Skin epidermis (tissue), 12 donors: ENCODE data around the gene LST1.
"Not testable (repeated sequence)": the region's sequence is repeated elsewhere in the genome, so short reads cannot be mapped to it uniquely, and the experiment has no call there.

Source experiments
- H3K27ac ChIP-seq, 21 experiments: fragments of 200-600 bp; sonication (generic) in 11 of 21; one replicate each; pipeline ENCODE4 v1.5.0; 2020; ENCODE audit warnings: mild to moderate bottlenecking in 3 of 21, inconsistent platforms in 2 of 21, moderate library complexity in 2 of 21
- H3K4me3 ChIP-seq, 7 experiments: fragments of 200-600 bp; sonication (generic) in 2 of 7; one replicate each; pipeline ENCODE4 v1.5.0; 2020; ENCODE audit warnings: inconsistent platforms in 2 of 7, mild to moderate bottlenecking in 2 of 7, moderate library complexity in 1 of 7

LST1 gene

DNA sequence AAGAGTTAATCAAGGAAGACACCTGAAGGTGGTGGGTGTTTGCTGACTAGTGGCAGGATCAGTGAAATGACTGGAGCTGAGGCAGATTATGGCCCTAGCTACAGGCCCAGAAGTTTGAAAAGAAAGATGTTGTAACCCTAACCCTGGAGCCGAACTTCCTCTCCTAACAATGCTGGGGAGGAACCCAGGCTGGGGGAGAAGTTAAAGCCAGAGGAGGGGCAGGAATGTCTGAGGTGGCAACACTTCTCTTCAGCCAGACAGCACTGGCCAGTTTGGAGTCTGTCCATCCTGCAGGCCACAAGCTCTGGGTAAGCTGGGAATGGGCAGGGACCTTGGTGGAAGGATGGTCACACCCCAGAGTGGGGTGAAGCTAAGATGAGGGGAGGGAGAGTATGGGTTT lies at the start of gene LST1:
LST1 (plus strand) TSS at position 270 of the 400 bp plus-strand sequence. CDS start 1,023 bp downstream, outside the sequence.
- peak within 1 kb of the TSS in 4 of 7 experiments; percentile 2 to 21 (median 19) for H3K4me3 ChIP-seq
- peak within 1 kb of the TSS in 18 of 21 experiments; percentile 19 to 94 (median 70) for H3K27ac ChIP-seq

DNA sequence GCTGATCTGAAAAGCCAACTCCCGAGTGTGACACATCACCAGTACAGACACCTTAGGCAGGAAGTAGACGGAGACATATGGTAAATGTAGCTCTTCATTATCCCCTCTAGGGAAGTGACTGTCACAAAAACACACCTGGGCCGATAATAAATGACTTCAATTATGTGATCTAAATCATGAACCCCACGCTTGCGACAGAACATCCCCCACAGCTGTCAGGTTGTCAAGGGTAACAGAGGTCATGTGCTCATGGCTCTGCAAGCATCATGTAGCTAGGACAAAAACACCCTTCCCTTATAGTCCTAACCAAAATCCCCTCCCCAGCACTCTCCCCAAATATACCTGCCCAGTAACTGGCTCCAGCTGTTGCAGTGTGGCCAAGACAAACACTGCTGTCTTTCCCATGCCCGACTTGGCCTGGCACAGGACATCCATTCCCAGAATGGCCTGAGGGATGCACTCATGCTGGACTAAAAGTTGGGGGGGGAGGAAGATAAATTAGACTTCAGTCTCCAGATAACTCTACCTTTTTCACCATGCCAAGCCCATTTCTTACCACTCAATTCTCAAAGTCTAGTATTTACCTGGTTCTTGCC lies 47.2 kb upstream of the LST1 start:
- H3K4me3 ChIP-seq = peak overlapping the region in 2 of 7 experiments; percentile 6 to 76
- peak overlapping the region in 1 of 21 experiments; percentile 98 for H3K27ac ChIP-seq

DNA sequence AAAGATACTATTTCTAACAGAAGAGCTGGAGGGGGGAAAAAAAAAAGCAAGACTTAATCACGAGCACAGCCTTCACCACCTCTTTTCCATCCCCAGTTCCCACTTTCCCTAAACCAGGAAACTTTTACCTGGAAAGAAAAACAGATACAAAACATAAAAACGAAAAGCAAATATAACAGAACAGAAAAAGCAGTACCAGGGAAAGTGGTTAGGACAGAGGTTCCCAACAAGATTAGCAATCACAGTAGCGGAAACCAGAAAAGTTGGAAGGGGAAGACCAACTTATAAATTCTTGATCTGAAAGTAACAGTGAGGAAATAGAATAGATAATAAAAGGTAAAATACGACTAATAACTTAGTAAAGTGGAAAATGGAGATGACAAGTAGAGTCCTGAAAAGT lies 45.4 kb upstream of the LST1 start:
- peak overlapping the region in 19 of 21 experiments; percentile 81 to 99 (median 95) for H3K27ac ChIP-seq
- peak overlapping the region; percentile 49 to 82 (median 67) for H3K4me3 ChIP-seq

DNA sequence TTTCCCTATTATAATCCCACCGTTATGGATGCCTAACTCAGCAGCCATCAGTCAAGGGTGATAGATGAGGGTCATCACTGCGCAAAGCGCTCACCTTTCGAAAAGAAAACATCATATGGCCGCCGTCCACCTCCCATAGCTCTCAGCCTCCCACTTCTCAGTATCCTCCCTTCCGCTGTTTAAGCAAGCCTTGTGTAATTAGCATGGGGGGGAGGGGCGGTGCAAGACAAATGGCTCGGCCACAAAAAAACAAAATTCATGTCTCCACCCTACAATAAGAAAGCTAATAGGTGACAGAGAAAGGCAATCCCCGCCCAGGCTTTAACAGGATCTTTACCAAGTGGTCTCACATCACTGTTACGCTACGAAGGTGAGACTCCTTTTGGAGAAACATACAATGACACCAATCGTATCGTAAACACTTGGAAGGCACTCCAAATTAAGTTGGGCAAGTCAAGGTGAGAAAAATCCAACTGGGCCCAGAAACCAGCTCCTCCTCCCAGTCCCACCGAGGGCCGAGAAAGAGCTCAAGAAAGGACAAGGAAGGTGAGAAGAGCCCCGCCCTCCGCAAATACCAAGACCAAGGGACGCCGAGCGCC lies 44.9 kb upstream of the LST1 start:
- peak overlapping the region; percentile 49 to 82 (median 67) for H3K4me3 ChIP-seq
- H3K27ac ChIP-seq = peak overlapping the region; percentile 80 to 99 (median 95)

DNA sequence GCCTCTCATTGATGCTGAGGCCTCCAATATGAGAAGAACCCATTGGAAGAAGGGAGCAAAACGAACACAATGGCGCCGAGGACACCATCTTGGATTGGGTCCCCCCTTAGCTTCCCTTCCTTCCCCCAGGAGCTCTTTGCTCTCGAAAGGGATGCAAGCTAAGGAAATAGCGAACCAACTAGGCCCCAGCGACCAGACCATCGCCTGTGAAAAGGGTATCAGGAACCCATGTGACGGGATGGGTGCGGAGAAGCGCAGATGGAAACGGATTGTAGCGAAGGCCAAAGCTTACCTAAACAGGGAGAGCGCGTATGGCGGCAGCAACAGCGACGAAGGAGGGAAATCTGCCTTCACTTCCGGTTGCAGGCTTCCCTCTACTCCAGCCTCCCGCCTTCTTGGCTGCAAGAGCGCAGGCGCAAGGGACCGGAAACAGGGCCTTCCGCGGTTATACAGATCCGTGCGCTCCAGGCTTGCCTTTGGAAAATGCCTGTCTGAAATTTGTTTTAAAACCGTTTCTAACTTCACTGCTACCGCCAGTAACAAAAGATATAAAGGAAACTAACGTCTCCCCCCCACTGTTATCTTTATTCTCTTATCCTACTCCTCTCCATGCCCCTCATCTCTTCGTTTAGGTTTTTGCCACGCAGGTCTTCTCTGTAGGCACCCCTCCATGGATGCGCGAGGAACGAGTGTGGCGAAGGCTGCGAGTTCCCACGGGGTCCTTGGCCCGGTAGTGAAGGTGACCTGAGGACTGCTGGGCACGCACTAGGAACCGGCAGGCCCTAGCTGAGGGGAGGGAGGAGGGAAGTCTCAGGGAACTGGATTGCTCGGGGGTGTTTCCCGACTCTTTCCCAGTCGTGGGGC lies 44.2 kb upstream of the LST1 start, which contains the start of gene DDX39B:
DDX39B (minus strand) TSS at position 346 of the 864 bp plus-strand sequence. CDS start 1,471 bp downstream, outside the sequence.
- H3K27ac ChIP-seq = peak within 1 kb of the TSS; percentile 80 to 99 (median 95)
- peak within 1 kb of the TSS; percentile 49 to 82 (median 67) for H3K4me3 ChIP-seq

DNA sequence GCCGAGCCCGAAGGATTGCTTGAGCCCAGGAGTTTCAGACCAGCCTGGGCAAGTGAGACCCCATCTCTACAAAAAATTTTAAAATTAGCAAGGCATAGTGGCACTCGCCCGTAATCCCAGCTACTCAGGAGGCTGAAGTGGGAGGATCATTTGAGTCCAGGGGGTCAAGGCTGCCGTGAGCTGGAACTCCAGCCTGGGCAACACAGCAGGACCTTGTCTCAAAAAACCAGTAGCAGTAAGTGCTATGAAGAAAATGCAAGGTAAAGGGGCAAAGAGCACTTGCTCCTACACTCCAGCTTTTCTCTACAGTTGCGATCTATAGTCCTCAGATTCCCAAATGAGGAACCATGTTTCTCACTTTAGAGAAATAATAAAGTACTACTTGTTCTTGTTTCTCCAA lies 42.4 kb upstream of the LST1 start:
- Histone ChIP-seq H3K4me3 (no peak overlapping the region), H3K27ac (no peak overlapping the region)

DNA sequence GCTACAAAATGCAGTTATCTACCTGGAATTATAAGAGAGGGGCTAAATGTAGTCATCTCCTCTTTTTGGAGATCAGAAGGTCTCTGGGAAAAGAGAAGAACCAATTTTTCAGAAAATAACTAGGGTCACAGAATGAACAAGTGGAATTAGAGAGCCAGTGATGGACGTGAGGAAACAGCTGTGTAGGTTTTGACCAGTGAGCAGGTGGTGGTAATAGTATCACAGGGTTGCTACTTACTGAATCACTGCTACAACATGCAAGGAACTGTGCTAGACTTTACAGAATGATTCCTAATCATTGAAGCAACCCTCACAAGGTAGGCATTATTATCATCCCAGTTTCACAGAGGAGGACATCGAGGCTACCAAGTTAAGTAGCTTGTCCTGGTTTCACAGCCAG lies 41.4 kb upstream of the LST1 start:
- no peak overlapping the region for H3K27ac ChIP-seq
- H3K4me3 ChIP-seq = no peak overlapping the region

DNA sequence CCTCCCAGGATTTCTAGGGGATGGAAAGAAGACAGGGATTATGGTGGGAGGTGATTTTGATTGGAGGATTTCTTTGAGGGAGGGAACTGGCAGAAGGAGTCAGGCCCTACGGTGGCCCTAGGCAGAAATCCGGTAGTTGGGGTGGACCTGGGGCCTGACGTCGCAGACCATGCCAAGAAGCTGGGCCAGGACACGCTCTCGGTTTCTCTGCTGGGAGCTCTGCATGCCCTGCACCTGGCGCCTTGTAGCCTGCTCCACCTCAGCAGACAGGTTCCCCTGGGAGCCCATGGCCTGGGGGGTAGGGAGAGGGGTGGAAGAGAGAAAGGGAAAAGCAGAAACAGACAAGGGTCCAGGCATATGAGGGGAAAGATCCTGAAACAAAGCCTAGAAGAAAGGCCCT lies 40.8 kb upstream of the LST1 start:
- Histone ChIP-seq H3K27ac (no peak overlapping the region), H3K4me3 (no peak overlapping the region)

DNA sequence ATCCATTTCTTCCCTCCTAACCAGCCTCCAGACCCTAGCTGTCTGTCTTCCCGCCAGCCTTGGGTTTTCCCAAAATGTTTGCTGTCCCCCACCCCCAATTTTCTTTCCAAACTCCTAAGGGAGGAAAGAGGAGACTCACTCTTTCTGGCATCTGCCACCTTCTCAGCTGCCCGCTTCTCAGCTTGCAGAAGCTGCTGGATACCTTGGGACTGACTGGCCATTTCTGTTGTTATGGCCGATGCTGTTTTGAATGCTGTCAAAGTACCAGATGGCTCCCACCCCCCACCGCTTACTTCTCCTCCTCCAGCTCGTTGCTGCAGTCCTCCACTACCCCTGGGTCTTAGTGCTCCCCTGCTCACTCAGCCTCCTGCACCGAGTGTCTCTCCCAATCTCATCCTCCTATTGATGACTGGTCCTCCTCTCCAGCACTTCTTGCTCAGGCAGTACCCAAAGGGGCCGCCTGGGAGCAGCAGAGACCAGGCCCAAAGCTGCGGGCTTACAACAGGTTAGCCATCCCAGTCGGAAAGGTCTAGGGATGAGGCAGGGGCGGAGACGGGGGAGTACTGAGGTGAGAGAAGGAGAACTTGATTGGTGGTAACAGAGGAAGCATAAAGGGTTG lies 39.6 kb upstream of the LST1 start, which contains the start of gene ATP6V1G2:
ATP6V1G2 (minus strand) TSS at position 270 of the 619 bp plus-strand sequence; CDS start at position 221, 49 bp downstream.
- peak within 1 kb of the TSS in 20 of 21 experiments; percentile 66 to 95 (median 83) for H3K27ac ChIP-seq
- peak within 1 kb of the TSS; percentile 26 to 44 (median 34) for H3K4me3 ChIP-seq

DNA sequence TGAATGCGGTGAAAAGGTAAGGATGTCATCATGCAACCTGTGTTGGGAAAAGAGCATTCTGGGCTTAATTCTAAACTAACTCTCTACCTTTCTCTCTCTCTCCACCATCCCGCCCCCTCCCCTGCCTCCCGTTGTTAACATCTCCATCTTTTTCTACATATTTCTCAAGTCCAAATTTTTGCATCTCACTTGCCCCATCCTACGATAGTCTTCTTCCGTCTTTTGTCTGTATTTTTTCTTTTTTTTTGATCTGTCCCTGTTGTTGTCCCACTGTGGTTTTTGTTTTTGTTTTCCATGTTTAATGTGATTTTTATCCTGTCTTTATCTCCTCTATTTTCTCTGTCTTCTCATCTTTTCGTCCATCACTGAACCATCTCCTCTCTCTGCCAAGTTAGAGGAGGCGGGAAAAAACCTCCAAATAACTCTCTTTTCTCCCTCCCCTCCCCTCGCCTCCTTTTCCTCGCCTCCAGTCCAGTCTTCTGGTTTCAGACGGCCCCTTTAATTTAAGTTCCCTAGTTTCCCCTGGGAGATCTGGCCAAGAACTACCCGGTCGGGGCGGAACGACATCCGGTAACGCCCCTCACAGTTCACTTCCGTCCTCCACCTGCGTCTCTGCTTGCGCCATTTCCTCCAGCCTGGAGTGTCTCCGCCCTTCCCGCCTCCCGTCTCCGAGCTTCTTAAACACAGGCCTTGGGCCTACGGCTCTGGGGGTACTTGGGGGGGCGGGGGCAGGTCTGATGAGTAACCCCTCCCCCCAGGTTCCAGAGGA lies 38.9 kb upstream of the LST1 start, which contains the start of gene NFKBIL1:
NFKBIL1 (plus strand) TSS at position 651 of the 769 bp plus-strand sequence; CDS start at position 738, 87 bp downstream.
- Histone ChIP-seq H3K4me3 (peak within 1 kb of the TSS; percentile 26 to 44 (median 34)), H3K27ac (peak within 1 kb of the TSS in 20 of 21 experiments; percentile 66 to 95 (median 83))

DNA sequence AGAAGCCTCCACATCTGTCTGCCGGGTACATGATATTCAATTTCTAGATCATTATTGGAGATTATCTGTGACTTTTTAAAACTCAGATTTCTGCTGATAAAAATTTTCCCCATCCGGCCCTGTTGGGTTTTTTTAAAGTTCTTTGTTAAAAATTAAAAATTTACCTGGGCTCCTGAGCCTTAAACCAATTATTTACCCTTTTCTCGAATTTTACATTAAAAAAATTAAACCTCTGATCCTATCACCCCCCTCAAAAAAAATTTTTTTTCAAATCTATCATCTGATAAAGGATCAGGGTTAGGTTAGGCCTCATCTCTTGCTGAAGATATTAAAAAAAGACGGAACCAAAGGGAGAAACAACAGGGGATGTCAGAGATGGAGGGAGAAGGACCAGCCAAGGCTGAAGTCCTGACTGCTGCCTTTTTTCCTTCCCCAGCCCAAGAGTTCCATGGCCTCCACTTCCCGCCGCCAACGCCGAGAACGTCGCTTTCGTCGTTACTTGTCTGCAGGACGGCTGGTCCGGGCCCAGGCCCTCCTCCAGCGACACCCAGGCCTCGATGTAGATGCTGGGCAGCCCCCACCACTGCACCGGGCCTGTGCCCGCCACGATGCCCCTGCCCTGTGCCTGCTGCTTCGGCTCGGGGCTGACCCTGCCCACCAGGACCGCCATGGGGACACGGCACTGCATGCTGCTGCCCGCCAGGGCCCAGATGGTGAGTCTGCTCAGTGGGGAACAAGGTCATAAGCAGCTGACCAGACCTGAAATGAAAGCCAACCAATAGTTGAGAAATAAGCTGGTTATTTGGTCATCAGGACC lies 38.1 kb upstream of the LST1 start:
- Histone ChIP-seq H3K27ac (peak overlapping the region in 20 of 21 experiments; percentile 66 to 95 (median 83)), H3K4me3 (peak overlapping the region; percentile 26 to 44 (median 34))

DNA sequence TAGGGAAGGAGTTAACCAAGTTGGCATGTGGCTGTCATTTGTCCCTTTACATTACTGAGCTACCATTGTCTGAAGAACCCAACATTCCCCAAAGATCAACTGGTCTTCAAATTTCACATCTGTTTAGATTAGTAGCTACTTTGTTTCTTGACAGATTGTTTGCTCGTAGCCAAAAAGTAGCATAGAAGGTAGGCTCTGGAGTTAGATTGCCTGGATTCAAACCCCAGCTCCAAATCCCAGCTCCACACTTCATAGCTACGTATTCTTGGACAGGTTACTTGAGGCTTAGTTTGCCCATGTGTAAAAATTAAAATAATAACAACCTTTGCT lies 37.6 kb upstream of the LST1 start:
- peak overlapping the region in 1 of 7 experiments; percentile 43 for H3K4me3 ChIP-seq
- peak overlapping the region in 16 of 21 experiments; percentile 66 to 95 (median 84) for H3K27ac ChIP-seq

DNA sequence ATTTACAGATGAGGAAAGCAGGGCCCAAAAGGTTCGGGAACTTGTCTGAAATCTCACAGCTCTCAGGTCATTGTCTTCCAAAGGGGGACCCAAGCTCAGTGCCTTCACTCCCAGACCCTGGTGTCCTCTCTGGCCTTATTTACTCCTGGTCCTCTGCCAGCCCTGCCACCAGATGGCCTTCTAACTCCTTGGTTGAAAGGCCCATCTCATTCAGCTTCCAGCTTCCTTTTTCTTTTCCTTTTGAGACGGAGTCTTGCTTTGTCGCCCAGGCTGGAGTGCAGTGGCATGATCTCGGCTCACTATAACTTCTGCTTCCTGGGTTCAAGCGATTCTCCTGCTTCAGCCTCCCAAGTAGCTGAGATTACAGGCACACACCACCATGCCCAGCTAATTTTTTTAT lies 34.7 kb upstream of the LST1 start:
- H3K4me3 ChIP-seq, H3K27ac ChIP-seq: not testable (repeated sequence)

DNA sequence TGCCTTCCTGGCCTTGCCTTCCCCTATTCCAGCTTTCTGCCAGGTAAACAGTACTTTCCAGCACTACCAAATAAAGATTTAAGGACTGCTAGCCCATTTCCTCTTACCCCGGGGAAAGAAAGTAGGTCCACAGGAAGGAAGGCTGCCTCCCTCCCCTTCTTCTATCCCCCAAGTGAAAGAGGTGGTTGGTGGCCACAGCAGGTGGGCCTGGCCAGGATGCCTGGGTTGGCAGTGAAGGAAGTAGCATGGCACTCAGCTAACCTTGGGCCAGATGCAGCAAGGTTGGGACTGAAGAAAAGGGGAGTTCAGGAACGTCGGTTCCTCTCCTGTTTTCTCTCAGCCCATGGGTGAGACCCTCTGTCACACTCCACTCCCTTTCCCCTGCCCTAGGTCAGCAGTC lies 29.8 kb upstream of the LST1 start:
- Histone ChIP-seq H3K27ac (peak overlapping the region in 5 of 21 experiments; percentile 5 to 59 (median 47)), H3K4me3 (no peak overlapping the region)

DNA sequence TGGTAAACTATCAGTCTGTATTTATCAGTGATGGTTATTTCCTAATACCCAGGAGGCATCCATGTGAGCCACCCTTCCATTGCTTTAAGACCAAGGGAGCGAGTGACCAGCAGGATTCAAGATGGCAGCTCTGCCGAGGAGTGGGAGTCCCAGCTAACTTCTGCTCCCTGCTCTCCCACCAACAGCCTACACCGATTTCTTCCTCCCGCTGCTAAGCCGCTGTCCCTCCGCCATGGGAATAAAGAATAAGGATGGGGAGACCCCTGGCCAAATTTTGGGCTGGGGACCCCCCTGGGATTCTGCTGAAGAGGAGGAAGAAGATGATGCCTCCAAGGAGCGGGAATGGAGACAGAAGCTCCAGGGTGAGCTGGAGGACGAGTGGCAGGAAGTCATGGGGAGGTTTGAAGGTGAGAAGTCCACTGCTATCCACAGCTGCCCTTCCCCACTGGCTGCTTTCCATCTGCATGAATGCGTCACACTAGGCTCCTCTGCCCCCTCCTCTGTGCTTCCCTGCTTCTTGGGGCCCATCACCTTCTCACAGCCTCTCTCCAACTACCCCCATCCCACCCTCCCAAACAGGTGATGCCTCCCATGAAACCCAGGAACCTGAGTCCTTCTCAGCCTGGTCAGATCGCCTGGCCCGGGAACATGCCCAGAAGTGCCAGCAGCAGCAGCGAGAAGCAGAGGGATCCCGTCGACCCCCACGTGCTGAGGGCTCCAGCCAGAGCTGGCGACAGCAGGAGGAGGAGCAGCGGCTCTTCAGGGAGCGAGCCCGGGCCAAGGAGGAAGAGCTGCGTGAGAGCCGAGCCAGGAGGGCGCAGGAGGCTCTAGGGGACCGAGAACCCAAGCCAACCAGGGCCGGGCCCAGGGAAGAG lies 28.4 kb upstream of the LST1 start:
- H3K4me3 ChIP-seq = no peak overlapping the region
- peak overlapping the region in 18 of 21 experiments; percentile 2 to 89 (median 73) for H3K27ac ChIP-seq

DNA sequence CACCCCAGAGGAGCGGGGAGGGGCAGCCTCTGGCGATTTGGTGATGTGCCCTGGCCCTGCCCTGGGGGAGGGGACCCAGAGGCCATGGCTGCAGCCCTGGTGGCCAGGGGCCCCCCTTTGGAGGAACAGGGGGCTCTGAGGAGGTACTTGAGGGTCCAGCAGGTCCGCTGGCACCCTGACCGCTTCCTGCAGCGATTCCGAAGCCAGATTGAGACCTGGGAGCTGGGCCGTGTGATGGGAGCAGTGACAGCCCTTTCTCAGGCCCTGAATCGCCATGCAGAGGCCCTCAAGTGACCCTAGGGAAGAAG lies 27.8 kb upstream of the LST1 start:
- Histone ChIP-seq H3K4me3 (peak overlapping the region in 1 of 7 experiments; percentile 12), H3K27ac (peak overlapping the region in 19 of 21 experiments; percentile 2 to 89 (median 71))
